K562 (cell line): ENCODE results near the gene ACTRT2. TPM values are rescaled to one million over a fixed set of nuclear protein-coding genes. Genes with fewer than 3 reads are reported as not detected.

ENCODE experiments used
- ATAC-seq: fragments of 200-7000 bp; cut with Tn5 transposase; 3 replicates; pipeline ENCODE4 v1.9.1; 2020; ENCODE audit warnings: moderate library complexity
- BruUV-seq: library from RNA; stranded (reverse); fragments of 400-500 nt; replicated peaks from 2 replicates; lab custom pipeline; 2021; lab: Mats Ljungman, UMichigan
- CTCF ChIA-PET: fragments of 300-600 bp; formaldehyde crosslinking; extraction: SDS; loops from one replicate; lab custom pipeline; 2021; ENCODE audit warnings: low intra/inter-chr PET ratio; lab: Yijun Ruan, JAX
- POLR2A ChIA-PET: fragments of 300-600, 350-650 bp; sonication (Branson Sonifier 250); formaldehyde crosslinking; extraction: SDS; loops from one replicate; lab custom pipeline; 2021; ENCODE audit warnings: antibody characterized with exemption, inconsistent platforms; lab: Yijun Ruan, JAX
- DNase-seq, 4 experiments: peaks; one replicate each; pipeline versions ENCODE4 v3.0.0 to v3.0.0-alpha.2; 2011 to 2018; ENCODE audit warnings: low spot score in 3 of 4, mixed read lengths in 3 of 4; ENCODE audit errors: extremely low read depth in 1 of 4
- FAIRE-seq: peaks from 2 replicates; lab custom pipeline; 2011; peaks lifted over from hg19 to GRCh38; lab: Jason Lieb, UNC
- H2AFZ ChIP-seq: 2 replicates; pipeline ENCODE4 v1.6.0; 2011; ENCODE audit warnings: low read depth, low read length, control low read depth, inconsistent platforms
- H3K27ac ChIP-seq: fragments of 200-600 bp; 3 replicates; pipeline ENCODE4 v1.8.0; 2011; ENCODE audit warnings: low read depth, mild to moderate bottlenecking, control low read depth, inconsistent platforms, low read length, moderate library complexity, mixed read lengths; ENCODE audit errors: extremely low read depth
- H3K27me3 ChIP-seq, 2 experiments: fragments of 300-600 bp in 1 of 2; 2 replicates in 1 of 2; 3 replicates in 1 of 2; pipeline versions ENCODE4 v1.6.0 to v1.8.0; 2011; ENCODE audit warnings: inconsistent platforms in 2 of 2, low read length in 2 of 2, mild to moderate bottlenecking in 1 of 2, mixed read lengths in 1 of 2, moderate library complexity in 1 of 2; ENCODE audit not compliant: control insufficient read depth in 2 of 2, insufficient read depth in 2 of 2
- H3K36me3 ChIP-seq: fragments of 300-600 bp; 3 replicates; pipeline ENCODE4 v1.8.0; 2011; ENCODE audit warnings: mild to moderate bottlenecking, low read length, inconsistent platforms; ENCODE audit not compliant: control insufficient read depth, insufficient read depth
- H3K4me1 ChIP-seq, 2 experiments: fragments of 200-600 bp in 1 of 2; replicated peaks in 1 of 2; 2 replicates in 1 of 2; 3 replicates in 1 of 2; pipeline versions ENCODE4 v1.5.1 to v1.8.0; 2011; ENCODE audit warnings: inconsistent platforms in 2 of 2, low read length in 2 of 2, mild to moderate bottlenecking in 1 of 2, mixed read lengths in 1 of 2, moderate library complexity in 1 of 2; ENCODE audit not compliant: control insufficient read depth in 2 of 2, insufficient read depth in 2 of 2
- H3K4me2 ChIP-seq: 2 replicates; pipeline ENCODE4 v1.6.1; 2011; ENCODE audit warnings: low read length, control low read depth, inconsistent platforms, mixed read lengths; ENCODE audit not compliant: insufficient read depth
- H3K4me3 ChIP-seq: fragments of 200-600 bp; sonication (generic), shearing (Covaris generic); 2 replicates; pipeline ENCODE4 v1.5.1; 2016; ENCODE audit warnings: control low read depth, inconsistent platforms
- H3K79me2 ChIP-seq: fragments of 200-600 bp; 3 replicates; pipeline ENCODE4 v1.8.0; 2011; ENCODE audit warnings: low read length, inconsistent platforms; ENCODE audit not compliant: control insufficient read depth, insufficient read depth
- H3K9ac ChIP-seq, 2 experiments: 2 replicates each; pipeline versions ENCODE4 v1.6.0 to v1.6.1; 2011; ENCODE audit warnings: low read depth in 2 of 2, low read length in 2 of 2, control low read depth in 1 of 2, inconsistent platforms in 1 of 2, mild to moderate bottlenecking in 1 of 2, mixed read lengths in 1 of 2; ENCODE audit not compliant: insufficient read depth in 1 of 2
- H3K9me1 ChIP-seq: one replicate; pipeline ENCODE4 v1.6.0; 2011; ENCODE audit warnings: inconsistent platforms, mild to moderate bottlenecking, low read length, moderate library complexity; ENCODE audit not compliant: control insufficient read depth, insufficient read depth
- H3K9me3 ChIP-seq: replicated peaks from 2 replicates; pipeline ENCODE4 v1.5.1; 2011; ENCODE audit warnings: low read depth, low read length, inconsistent platforms; ENCODE audit not compliant: control insufficient read depth, insufficient read depth
- H4K20me1 ChIP-seq: replicated peaks from 2 replicates; pipeline ENCODE4 v1.6.1; 2011; ENCODE audit warnings: low read length, inconsistent platforms, mixed read lengths; ENCODE audit not compliant: control insufficient read depth, insufficient read depth
- CBX2 ChIP-seq: fragments of 200-600 bp; sonication (generic); IDR thresholded peaks from one replicate; pipeline ENCODE4 v1.6.1; 2012; ENCODE audit warnings: mild to moderate bottlenecking, low read length, inconsistent platforms; ENCODE audit not compliant: insufficient read depth, poor library complexity, severe bottlenecking
- NR2C1 ChIP-seq, 2 experiments: fragments of 450-650 bp; IDR thresholded peaks; 2 replicates each; pipeline ENCODE4 v1.6.1; 2017; ENCODE audit warnings: mild to moderate bottlenecking in 2 of 2, antibody characterized with exemption in 1 of 2, inconsistent platforms in 1 of 2, missing compliant biosample characterization in 1 of 2, missing genetic modification characterization in 1 of 2
- ZNF184 ChIP-seq: sonication (generic); formaldehyde crosslinking; IDR thresholded peaks from 2 replicates; pipeline ENCODE4 v1.5.0; 2020; ENCODE audit warnings: missing genetic modification reagents
- WGBS: fragments of 100-300 bp; shearing (Covaris generic); methylation state at CpG from one replicate; pipeline ENCODE4 v1.1.6; 2016; ENCODE audit warnings: low coverage, mixed read lengths; ENCODE audit not compliant: insufficient coverage; ENCODE audit errors: missing lambda C conversion rate; 5-methylcytosine and 5-hydroxymethylcytosine counted together
- in situ Hi-C: fragments of 300-500 bp; cut with MboI; formaldehyde crosslinking; loops from 4 replicates; pipeline ENCODE4 v1.15.0; 2018; ENCODE audit warnings: inconsistent platforms, mixed read lengths
- intact Hi-C: fragments of 100-400 bp; cut with micrococcal nuclease; formaldehyde crosslinking; loops from 2 replicates; pipeline ENCODE4 v1.14.2; 2022
- polyA plus RNA-seq, 8 experiments: library from polyadenylated mRNA; depleted of rRNA in 4 of 8; stranded (reverse) in 5 of 8; unstranded in 3 of 8; fragments of >200 nt; fragmentation: Nextera tagmentation in 2 of 8; fragmentation: Illumina TruSeq in 1 of 8; extraction: Ambion mirVana in 2 of 8; extraction: Trizol in 1 of 8; gene quantifications; 2 replicates each; pipeline versions ENCODE4 v1.2.1 to v1.2.3, GENCODE V29; 2011 to 2014; ENCODE audit warnings: inconsistent platforms in 1 of 8, missing spikeins in 1 of 8
- total RNA-seq, 7 experiments: library from RNA; depleted of rRNA in 6 of 7; stranded (reverse); fragments of >200 nt in 6 of 7; fragmentation: Illumina TruSeq in 2 of 7; extraction: Trizol in 2 of 7; gene quantifications; 2 replicates each; pipeline versions ENCODE4 v1.2.1 to v1.2.3, GENCODE V29; 2011 to 2021; ENCODE audit warnings: low replicate concordance in 1 of 7
- TF ChIP-seq, protein P1 (sequence below): fragments of 250-450 bp; sonication (Bioruptor Pico); IDR thresholded peaks from 2 replicates; pipeline ENCODE4 v1.8.0; 2022; ENCODE audit warnings: inconsistent platforms, mild to moderate bottlenecking, moderate library complexity, borderline replicate concordance

The ACTRT2 gene
- total and polyA plus RNA-seq, 9 of the 15 experiments (the other 6 are each of a cell fraction or from before 2014, with no cell fraction given): not detected

DNA sequence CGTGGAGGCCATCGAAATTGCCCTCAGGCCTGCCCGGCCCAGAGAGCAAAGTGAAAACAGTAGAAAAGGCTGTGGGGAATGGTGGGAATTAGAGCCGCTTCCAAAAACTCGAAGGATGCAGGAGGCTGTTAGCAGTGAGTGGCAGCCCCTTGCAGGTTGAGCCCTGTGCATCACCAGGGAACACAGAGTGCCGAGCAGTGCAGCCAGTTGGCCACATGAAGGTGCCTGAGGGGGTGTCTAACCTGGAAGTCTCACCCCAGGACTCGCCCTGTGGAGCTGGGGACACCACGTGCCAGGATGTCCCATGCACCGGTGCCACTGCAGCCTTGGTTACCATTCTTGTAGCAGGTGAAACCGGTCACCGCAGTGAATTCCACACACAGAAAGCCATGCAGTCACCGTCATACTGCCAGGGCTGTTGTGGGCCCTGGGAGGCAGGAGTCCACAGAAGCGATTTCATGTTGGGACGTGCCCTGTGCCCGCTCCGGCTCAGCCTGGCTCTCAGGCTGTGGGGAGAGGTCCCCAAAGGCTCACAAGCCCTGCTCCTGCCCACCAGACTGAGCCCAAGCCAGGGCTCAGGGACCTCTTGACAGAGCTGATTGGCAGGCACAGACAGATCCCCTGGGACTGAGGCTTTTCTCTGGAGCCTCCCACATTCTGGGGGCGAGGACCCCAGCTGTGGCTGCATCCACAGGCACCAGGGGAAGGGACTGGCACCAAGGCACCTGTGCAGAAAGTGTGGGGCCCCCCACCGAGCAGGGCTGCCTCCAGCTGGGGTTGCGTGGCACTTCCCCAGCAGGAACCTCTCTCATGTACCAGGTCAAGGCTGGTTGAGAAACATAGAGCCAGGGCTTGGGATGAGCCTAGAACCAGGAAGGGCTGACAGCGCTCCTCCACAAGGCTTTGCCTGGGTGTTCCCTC, 16.7 kb upstream of the ACTRT2 start:
- WGBS: under 1% methylated on average over 20 of the region's 20 CpGs
- no peaks in the 10 kb centered on the region for H3K79me2 ChIP-seq

More for the DNA sequence above, 16.7 kb upstream of the ACTRT2 start:
- Histone ChIP-seq H3K27me3 (peaks cover 0 to 14% of the 10 kb centered on the region in 2 experiments; a peak in 3 of 5 replicates), H3K36me3 (no peaks in the 10 kb centered on the region), H3K4me2 (no peak overlapping the region), H3K9me3 (no peaks in the 10 kb centered on the region), H3K27ac (no peak overlapping the region), H3K9me1 (no peaks in the 10 kb centered on the region), H2AFZ (no peak overlapping the region), H3K4me1 (no peaks in the 10 kb centered on the region; a peak in 1 of 5 replicates), H3K9ac (no peak overlapping the region; a peak in 1 of 4 replicates), H4K20me1 (no peaks in the 10 kb centered on the region), H3K4me3 (no peak overlapping the region)
- DNase-seq (no peak), FAIRE-seq (no peak), ATAC-seq (no peak)
- intact Hi-C loops: no loop called here
- no peak for TF ChIP-seq NR2C1 (IDR thresholded peaks at IDR 0.05)
- no peak for TF ChIP-seq NR2C1 (tag; IDR thresholded peaks at IDR 0.05)
- TF ChIP-seq ZNF184 (CRISPR knock-in tag): no peak
- no peak for TF ChIP-seq CBX2
- TF ChIP-seq, protein P1, sequence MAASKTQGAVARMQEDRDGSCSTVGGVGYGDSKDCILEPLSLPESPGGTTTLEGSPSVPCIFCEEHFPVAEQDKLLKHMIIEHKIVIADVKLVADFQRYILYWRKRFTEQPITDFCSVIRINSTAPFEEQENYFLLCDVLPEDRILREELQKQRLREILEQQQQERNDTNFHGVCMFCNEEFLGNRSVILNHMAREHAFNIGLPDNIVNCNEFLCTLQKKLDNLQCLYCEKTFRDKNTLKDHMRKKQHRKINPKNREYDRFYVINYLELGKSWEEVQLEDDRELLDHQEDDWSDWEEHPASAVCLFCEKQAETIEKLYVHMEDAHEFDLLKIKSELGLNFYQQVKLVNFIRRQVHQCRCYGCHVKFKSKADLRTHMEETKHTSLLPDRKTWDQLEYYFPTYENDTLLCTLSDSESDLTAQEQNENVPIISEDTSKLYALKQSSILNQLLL: no peak
- BruUV-seq: no TSS peak
- in situ Hi-C loops: loop anchor here (5.0 kb wide), 1 partner anchor 418 kb away; no protein-coding TSS in a partner anchor
- CTCF ChIA-PET: no interaction called here
- POLR2A ChIA-PET: interaction anchor here (0.6 to 0.7 kb wide), 2 partner anchors 8 to 123 kb away, joined by 4 read pairs; no protein-coding TSS in a partner anchor
